HG03565 (cell line): ENCODE measurements around the gene RPLP1.

Source experiments
- ATAC-seq: cut with Tn5 transposase; IDR thresholded peaks from one replicate; pipeline ENCODE4 v1.9.1; 2021; ENCODE audit warnings: mild to moderate bottlenecking, moderate library complexity; ENCODE audit not compliant: unreplicated experiment

The RPLP1 gene

DNA sequence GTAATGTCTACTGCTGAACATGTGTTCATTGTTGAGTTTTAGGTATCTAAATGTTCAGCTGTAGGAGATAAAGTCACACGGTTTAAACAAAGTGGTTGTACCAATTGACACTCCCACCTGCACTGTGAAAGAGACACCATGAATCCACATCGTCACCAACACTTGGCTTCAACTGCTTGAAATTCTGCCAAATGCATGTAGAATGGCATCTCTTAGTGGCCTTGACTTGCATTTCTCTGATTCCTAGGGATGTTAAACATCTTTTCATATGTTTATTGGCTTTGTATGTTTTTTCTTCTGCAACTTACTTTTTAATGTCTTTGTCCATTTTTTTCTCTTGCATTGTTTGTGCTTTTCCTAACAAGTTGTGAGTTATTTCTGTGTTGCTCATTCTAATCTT is 43.4 kb downstream of the RPLP1 start:
- ATAC-seq: no peak

DNA sequence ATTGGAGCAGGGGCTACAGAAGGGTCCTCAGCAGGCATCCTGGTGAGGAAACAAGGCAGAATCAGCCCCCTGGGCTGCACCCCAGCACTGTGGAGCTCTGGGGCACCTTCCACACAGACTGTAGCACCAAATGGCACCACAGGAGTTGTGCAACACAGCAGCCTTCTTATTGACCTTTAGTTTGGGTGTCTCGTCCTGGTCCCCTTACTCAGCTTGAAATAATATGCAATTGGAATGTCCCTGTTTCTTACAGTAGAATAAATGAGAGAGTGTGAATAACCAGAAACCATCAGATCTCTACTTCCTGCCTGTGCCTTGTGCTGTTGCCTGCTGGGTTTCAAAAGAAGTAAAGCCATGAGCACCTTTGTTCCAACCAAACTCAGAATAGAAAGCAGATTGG is 44.5 kb downstream of the RPLP1 start:
- ATAC-seq: no peak

GRCh38 chr15:69497667-69498066 is 45.0 kb downstream of the RPLP1 start:
- no peak for ATAC-seq

- ATAC-seq: no peak
Measured at GRCh38 chr15:69498282-69498681, 45.7 kb downstream of the RPLP1 start.

GRCh38 chr15:69498987-69499386 is 46.4 kb downstream of the RPLP1 start:
- no peak for ATAC-seq

GRCh38 chr15:69499521-69500211 is 47.0 kb downstream of the RPLP1 start:
- ATAC-seq: no peak

- ATAC-seq: no peak
Measured at GRCh38 chr15:69500339-69500738, 47.7 kb downstream of the RPLP1 start.

DNA sequence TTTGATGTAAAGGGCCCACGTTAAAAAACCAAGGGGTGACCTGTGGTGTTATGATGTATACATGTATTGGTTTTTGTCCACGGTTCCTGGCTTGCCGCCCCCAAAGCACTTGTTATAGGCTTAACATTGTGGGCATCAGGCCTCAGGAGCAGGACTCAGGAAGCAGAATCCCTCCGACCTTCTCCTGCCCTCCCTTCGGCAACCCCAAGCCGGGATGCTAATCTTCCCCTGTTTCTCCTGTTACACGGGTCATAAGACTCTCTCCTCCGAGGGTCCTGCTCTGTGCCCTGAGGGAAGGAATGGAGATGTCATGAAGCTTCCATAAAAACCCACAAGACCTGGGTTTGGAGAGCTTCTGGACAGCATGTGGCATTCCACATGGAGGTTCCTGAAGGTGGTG is 48.8 kb downstream of the RPLP1 start:
- ATAC-seq: no peak

GRCh38 chr15:69502470-69503045 is 49.9 kb downstream of the RPLP1 start:
- ATAC-seq: no peak

GRCh38 chr15:69504352-69505040 is 51.9 kb downstream of the RPLP1 start:
- no peak for ATAC-seq
